Stimulated activated naive CD4-positive, alpha-beta T cell (primary cell): Measurements from ENCODE around the gene N4BP2L1.

Experiments used
- DNase-seq, 6 experiments: peaks; one replicate each; lab custom pipeline; 2025; lab: John Stamatoyannopoulos, UW

Gene N4BP2L1

GRCh38 chr13:32427852-32428580 is at the start of gene N4BP2L1:
N4BP2L1 (minus strand) TSS chr13:32428130; CDS start chr13:32428082, 48 bp downstream.
- peak; percentile 70 to 86 (median 75) for DNase-seq

- DNase-seq: no peak
These were observed 49.0 kb upstream of the N4BP2L1 start for GRCh38 chr13:32476892-32477291.

GRCh38 chr13:32476021-32476731 is 48.2 kb upstream of the N4BP2L1 start:
- DNase-seq: no peak

- no peak for DNase-seq
These were observed 47.3 kb upstream of the N4BP2L1 start for GRCh38 chr13:32474999-32475792.

GRCh38 chr13:32473650-32474049 is 45.7 kb upstream of the N4BP2L1 start:
- DNase-seq: no peak

- no peak for DNase-seq
These were observed 44.3 kb upstream of the N4BP2L1 start for GRCh38 chr13:32472194-32472621.

GRCh38 chr13:32471187-32471922 is 43.4 kb upstream of the N4BP2L1 start:
- no peak for DNase-seq

GRCh38 chr13:32468502-32469142 is 40.7 kb upstream of the N4BP2L1 start:
- no peak for DNase-seq

GRCh38 chr13:32456591-32456990 is 28.7 kb upstream of the N4BP2L1 start:
- no peak for DNase-seq

GRCh38 chr13:32455594-32455903 is 27.6 kb upstream of the N4BP2L1 start:
- DNase-seq: no peak

GRCh38 chr13:32454886-32455593 is 27.1 kb upstream of the N4BP2L1 start:
- no peak for DNase-seq

- no peak for DNase-seq
These were observed 26.1 kb upstream of the N4BP2L1 start for GRCh38 chr13:32453981-32454380.

GRCh38 chr13:32448972-32449371 is 21.0 kb upstream of the N4BP2L1 start:
- no peak for DNase-seq

GRCh38 chr13:32447894-32448623 is 20.1 kb upstream of the N4BP2L1 start:
- DNase-seq: no peak

GRCh38 chr13:32446773-32447465 is 19.0 kb upstream of the N4BP2L1 start:
- no peak for DNase-seq

GRCh38 chr13:32446220-32446619 is 18.3 kb upstream of the N4BP2L1 start:
- DNase-seq: no peak

GRCh38 chr13:32445461-32445860 is 17.5 kb upstream of the N4BP2L1 start:
- DNase-seq: no peak

- DNase-seq: peak in 4 of 6 experiments; percentile 16 to 29 (median 18)
These were observed 15.2 kb upstream of the N4BP2L1 start for GRCh38 chr13:32443111-32443510.

GRCh38 chr13:32438871-32439270 is 10.9 kb upstream of the N4BP2L1 start:
- DNase-seq: no peak

- DNase-seq: no peak
These were observed 4.9 kb upstream of the N4BP2L1 start for GRCh38 chr13:32432856-32433255.
